Measurements from ENCODE around the gene LRTM2.

The LRTM2 gene

GRCh38 chr12:1880153-1880845 is 59.9 kb downstream of the LRTM2 start:
- DNase-seq (ENCODE audit: low spot score) = no peak
- H3K4me3 ChIP-seq (ENCODE audit: low read length in 2 of 2) = no peak overlapping the region
- H4K91ac ChIP-seq (ENCODE audit: low read depth, low read length, poor library complexity) = no peak overlapping the region
- no peak overlapping the region for H3K18ac ChIP-seq (ENCODE audit: low read length)
- H2AK5ac ChIP-seq (ENCODE audit: low read depth, low read length) = no peak overlapping the region
- H3K27me3 ChIP-seq (ENCODE audit: control insufficient read depth in 3 of 3, insufficient read depth in 3 of 3, low read depth in 1 of 3, low read length in 3 of 3) = peaks cover 0 to 30% (median 0%) of the 10 kb centered on the region in 3 experiments
- H3K27ac ChIP-seq (replicated peaks; ENCODE audit: low read length) = no peak overlapping the region
- no peaks in the 10 kb centered on the region for H3K9me3 ChIP-seq (replicated peaks in 1 of 2; ENCODE audit: control insufficient read depth in 2 of 2, insufficient read depth in 1 of 2, low read depth in 1 of 2, low read length in 2 of 2)
- no peak overlapping the region for H2BK15ac ChIP-seq (ENCODE audit: low read length)
- H3K4ac ChIP-seq (ENCODE audit: low read length) = no peak overlapping the region
- H3K23ac ChIP-seq (ENCODE audit: low read depth, low read length, poor library complexity) = no peak overlapping the region
- H2BK5ac ChIP-seq (ENCODE audit: low read length) = no peak overlapping the region
- H3K14ac ChIP-seq (ENCODE audit: low read length) = no peak overlapping the region
- WGBS, 2 donors (ENCODE audit: extremely low coverage in 2 of 2, insufficient read length in 2 of 2, insufficient replicate concordance in 1 of 2) = no CpG with 5 or more reads among the region's 18 CpGs
- H2BK12ac ChIP-seq (ENCODE audit: low read length) = no peak overlapping the region
- H3K9ac ChIP-seq (ENCODE audit: low read depth, low read length, poor library complexity) = no peak overlapping the region
- no peaks in the 10 kb centered on the region for H3K36me3 ChIP-seq (replicated peaks in 1 of 2; ENCODE audit: control insufficient read depth in 2 of 2, insufficient read depth in 2 of 2, low read length in 2 of 2)
- no peaks in the 10 kb centered on the region for H3K4me1 ChIP-seq (ENCODE audit: control insufficient read depth in 2 of 2, insufficient read depth in 1 of 2, low read depth in 1 of 2, low read length in 2 of 2)
- no peaks in the 10 kb centered on the region for H3K79me1 ChIP-seq (ENCODE audit: low read depth, low read length)
- H4K8ac ChIP-seq (ENCODE audit: low read depth, low read length) = no peak overlapping the region
- H2BK120ac ChIP-seq (ENCODE audit: low read depth, low read length) = no peak overlapping the region
- no peak overlapping the region for H3K4me2 ChIP-seq (ENCODE audit: insufficient read depth, low read length, poor library complexity, severe bottlenecking)
- H2AFZ ChIP-seq (ENCODE audit: low read length) = no peak overlapping the region

GRCh38 chr12:1880876-1881275 is 60.5 kb downstream of the LRTM2 start:
- H4K91ac ChIP-seq (ENCODE audit: low read depth, low read length, poor library complexity) = no peak overlapping the region
- H3K27me3 ChIP-seq (ENCODE audit: control insufficient read depth in 3 of 3, insufficient read depth in 3 of 3, low read depth in 1 of 3, low read length in 3 of 3) = peaks cover 0 to 25% (median 0%) of the 10 kb centered on the region in 3 experiments
- H3K36me3 ChIP-seq (replicated peaks in 1 of 2; ENCODE audit: control insufficient read depth in 2 of 2, insufficient read depth in 2 of 2, low read length in 2 of 2) = no peaks in the 10 kb centered on the region
- H3K23ac ChIP-seq (ENCODE audit: low read depth, low read length, poor library complexity) = no peak overlapping the region
- no peaks in the 10 kb centered on the region for H3K79me1 ChIP-seq (ENCODE audit: low read depth, low read length)
- H3K14ac ChIP-seq (ENCODE audit: low read length) = no peak overlapping the region
- H3K9ac ChIP-seq (ENCODE audit: low read depth, low read length, poor library complexity) = no peak overlapping the region
- no peak overlapping the region for H3K4ac ChIP-seq (ENCODE audit: low read length)
- H3K4me2 ChIP-seq (ENCODE audit: insufficient read depth, low read length, poor library complexity, severe bottlenecking) = no peak overlapping the region
- no peak overlapping the region for H3K27ac ChIP-seq (replicated peaks; ENCODE audit: low read length)
- no peak overlapping the region for H2BK120ac ChIP-seq (ENCODE audit: low read depth, low read length)
- no CpG with 5 or more reads among the region's 7 CpGs for WGBS, 2 donors (ENCODE audit: extremely low coverage in 2 of 2, insufficient read length in 2 of 2, insufficient replicate concordance in 1 of 2)
- H2BK15ac ChIP-seq (ENCODE audit: low read length) = no peak overlapping the region
- H3K4me3 ChIP-seq (ENCODE audit: low read length in 2 of 2) = no peak overlapping the region
- H2AFZ ChIP-seq (ENCODE audit: low read length) = no peak overlapping the region
- no peak for DNase-seq (ENCODE audit: low spot score)
- no peaks in the 10 kb centered on the region for H3K4me1 ChIP-seq (ENCODE audit: control insufficient read depth in 2 of 2, insufficient read depth in 1 of 2, low read depth in 1 of 2, low read length in 2 of 2)
- H2BK12ac ChIP-seq (ENCODE audit: low read length) = no peak overlapping the region
- H2BK5ac ChIP-seq (ENCODE audit: low read length) = no peak overlapping the region
- H3K9me3 ChIP-seq (replicated peaks in 1 of 2; ENCODE audit: control insufficient read depth in 2 of 2, insufficient read depth in 1 of 2, low read depth in 1 of 2, low read length in 2 of 2) = no peaks in the 10 kb centered on the region
- H2AK5ac ChIP-seq (ENCODE audit: low read depth, low read length) = peak overlapping the region; percentile 47
- H3K18ac ChIP-seq (ENCODE audit: low read length) = no peak overlapping the region
- H4K8ac ChIP-seq (ENCODE audit: low read depth, low read length) = no peak overlapping the region

DNA sequence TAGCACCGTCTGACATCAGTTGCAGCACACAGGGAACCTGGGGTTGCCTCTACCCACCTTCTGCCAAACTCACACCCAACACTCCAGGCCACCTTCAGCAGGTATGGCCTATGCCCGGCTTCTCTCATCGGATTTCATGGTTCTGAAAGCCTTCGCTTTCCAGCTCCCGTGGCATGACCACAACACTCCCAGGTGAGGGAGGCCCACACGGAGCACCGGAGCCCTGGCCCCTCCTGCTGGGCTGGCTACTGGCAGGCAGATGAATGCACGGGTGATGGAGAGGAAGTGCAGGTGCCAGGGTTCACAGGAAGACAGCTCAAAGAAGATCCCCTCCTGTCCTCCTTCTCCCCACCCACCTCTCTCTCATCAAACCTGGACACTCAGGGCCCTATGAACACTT is 60.9 kb downstream of the LRTM2 start:
- no peak overlapping the region for H2BK120ac ChIP-seq (ENCODE audit: low read depth, low read length)
- no peak overlapping the region for H4K91ac ChIP-seq (ENCODE audit: low read depth, low read length, poor library complexity)
- no peaks in the 10 kb centered on the region for H3K4me1 ChIP-seq (ENCODE audit: control insufficient read depth in 2 of 2, insufficient read depth in 1 of 2, low read depth in 1 of 2, low read length in 2 of 2)
- peak overlapping the region; percentile 47 for H2AK5ac ChIP-seq (ENCODE audit: low read depth, low read length)
- H3K14ac ChIP-seq (ENCODE audit: low read length) = no peak overlapping the region
- no peak overlapping the region for H2BK15ac ChIP-seq (ENCODE audit: low read length)
- H3K9me3 ChIP-seq (replicated peaks in 1 of 2; ENCODE audit: control insufficient read depth in 2 of 2, insufficient read depth in 1 of 2, low read depth in 1 of 2, low read length in 2 of 2) = no peaks in the 10 kb centered on the region
- no peak overlapping the region for H3K23ac ChIP-seq (ENCODE audit: low read depth, low read length, poor library complexity)
- peaks cover 0 to 24% (median 0%) of the 10 kb centered on the region in 3 experiments for H3K27me3 ChIP-seq (ENCODE audit: control insufficient read depth in 3 of 3, insufficient read depth in 3 of 3, low read depth in 1 of 3, low read length in 3 of 3)
- peak overlapping the region; percentile 16 for H3K18ac ChIP-seq (ENCODE audit: low read length)
- H3K4me2 ChIP-seq (ENCODE audit: insufficient read depth, low read length, poor library complexity, severe bottlenecking) = no peak overlapping the region
- no peak overlapping the region for H3K4ac ChIP-seq (ENCODE audit: low read length)
- no peak overlapping the region for H3K4me3 ChIP-seq (ENCODE audit: low read length in 2 of 2)
- no peak overlapping the region for H3K27ac ChIP-seq (replicated peaks; ENCODE audit: low read length)
- H2AFZ ChIP-seq (ENCODE audit: low read length) = no peak overlapping the region
- DNase-seq (ENCODE audit: low spot score) = no peak
- H3K9ac ChIP-seq (ENCODE audit: low read depth, low read length, poor library complexity) = no peak overlapping the region
- H3K79me1 ChIP-seq (ENCODE audit: low read depth, low read length) = no peaks in the 10 kb centered on the region
- no peak overlapping the region for H4K8ac ChIP-seq (ENCODE audit: low read depth, low read length)
- no peak overlapping the region for H2BK5ac ChIP-seq (ENCODE audit: low read length)
- H3K36me3 ChIP-seq (replicated peaks in 1 of 2; ENCODE audit: control insufficient read depth in 2 of 2, insufficient read depth in 2 of 2, low read length in 2 of 2) = no peaks in the 10 kb centered on the region
- no peak overlapping the region for H2BK12ac ChIP-seq (ENCODE audit: low read length)
- WGBS, 2 donors (ENCODE audit: extremely low coverage in 2 of 2, insufficient read length in 2 of 2, insufficient replicate concordance in 1 of 2) = no CpG with 5 or more reads among the region's 8 CpGs

DNA sequence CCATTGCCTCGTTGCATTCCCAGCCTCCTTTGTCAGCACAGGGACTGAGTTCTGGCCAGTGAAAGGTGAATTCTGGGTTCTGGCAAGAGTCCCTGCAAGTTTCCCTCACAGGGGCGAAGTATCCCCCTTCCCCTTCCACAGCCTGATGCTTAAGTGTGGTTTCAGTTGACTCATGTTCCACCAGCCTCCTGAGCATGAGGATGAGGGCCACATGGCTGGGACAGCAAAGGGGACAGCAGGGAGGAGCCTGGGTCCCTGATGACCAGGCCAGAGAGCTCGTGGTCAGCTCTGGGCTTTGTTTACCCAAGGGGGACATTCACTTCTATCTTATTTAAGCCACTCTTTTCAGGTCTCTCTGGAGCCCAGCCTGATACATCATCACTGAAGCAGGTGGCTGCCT is 61.6 kb downstream of the LRTM2 start:
- Histone ChIP-seq H3K4ac (ENCODE audit: low read length) (no peak overlapping the region), H4K91ac (ENCODE audit: low read depth, low read length, poor library complexity) (no peak overlapping the region), H2BK120ac (ENCODE audit: low read depth, low read length) (no peak overlapping the region), H3K79me1 (ENCODE audit: low read depth, low read length) (no peaks in the 10 kb centered on the region), H2BK15ac (ENCODE audit: low read length) (no peak overlapping the region), H2AFZ (ENCODE audit: low read length) (no peak overlapping the region), H3K4me3 (ENCODE audit: low read length in 2 of 2) (no peak overlapping the region), H3K18ac (ENCODE audit: low read length) (no peak overlapping the region), H3K9ac (ENCODE audit: low read depth, low read length, poor library complexity) (no peak overlapping the region), H2AK5ac (ENCODE audit: low read depth, low read length) (no peak overlapping the region), H3K4me1 (ENCODE audit: control insufficient read depth in 2 of 2, insufficient read depth in 1 of 2, low read depth in 1 of 2, low read length in 2 of 2) (no peaks in the 10 kb centered on the region), H3K4me2 (ENCODE audit: insufficient read depth, low read length, poor library complexity, severe bottlenecking) (no peak overlapping the region), H3K27ac (replicated peaks; ENCODE audit: low read length) (no peak overlapping the region), H2BK12ac (ENCODE audit: low read length) (no peak overlapping the region), H3K36me3 (replicated peaks in 1 of 2; ENCODE audit: control insufficient read depth in 2 of 2, insufficient read depth in 2 of 2, low read length in 2 of 2) (no peaks in the 10 kb centered on the region), H2BK5ac (ENCODE audit: low read length) (no peak overlapping the region), H3K9me3 (replicated peaks in 1 of 2; ENCODE audit: control insufficient read depth in 2 of 2, insufficient read depth in 1 of 2, low read depth in 1 of 2, low read length in 2 of 2) (no peaks in the 10 kb centered on the region), H3K23ac (ENCODE audit: low read depth, low read length, poor library complexity) (no peak overlapping the region), H3K27me3 (ENCODE audit: control insufficient read depth in 3 of 3, insufficient read depth in 3 of 3, low read depth in 1 of 3, low read length in 3 of 3) (peaks cover 0 to 22% (median 0%) of the 10 kb centered on the region in 3 experiments), H4K8ac (ENCODE audit: low read depth, low read length) (no peak overlapping the region), H3K14ac (ENCODE audit: low read length) (no peak overlapping the region)
- DNase-seq (ENCODE audit: low spot score) = no peak
- no CpG with 5 or more reads among the region's 3 CpGs for WGBS, 2 donors (ENCODE audit: extremely low coverage in 2 of 2, insufficient read length in 2 of 2, insufficient replicate concordance in 1 of 2)
